Measurements from ENCODE around the gene ACOT7.
"Not testable (repeated sequence)": the region's sequence is repeated elsewhere in the genome, so short reads cannot be mapped to it uniquely, and the experiment has no call there.

ACOT7 gene

GRCh38 chr1:6316240-6317097 is 77.1 kb downstream of the ACOT7 start:
- DNase-seq (ENCODE audit: low read depth): no peak
- TF ChIP-seq, protein P1, sequence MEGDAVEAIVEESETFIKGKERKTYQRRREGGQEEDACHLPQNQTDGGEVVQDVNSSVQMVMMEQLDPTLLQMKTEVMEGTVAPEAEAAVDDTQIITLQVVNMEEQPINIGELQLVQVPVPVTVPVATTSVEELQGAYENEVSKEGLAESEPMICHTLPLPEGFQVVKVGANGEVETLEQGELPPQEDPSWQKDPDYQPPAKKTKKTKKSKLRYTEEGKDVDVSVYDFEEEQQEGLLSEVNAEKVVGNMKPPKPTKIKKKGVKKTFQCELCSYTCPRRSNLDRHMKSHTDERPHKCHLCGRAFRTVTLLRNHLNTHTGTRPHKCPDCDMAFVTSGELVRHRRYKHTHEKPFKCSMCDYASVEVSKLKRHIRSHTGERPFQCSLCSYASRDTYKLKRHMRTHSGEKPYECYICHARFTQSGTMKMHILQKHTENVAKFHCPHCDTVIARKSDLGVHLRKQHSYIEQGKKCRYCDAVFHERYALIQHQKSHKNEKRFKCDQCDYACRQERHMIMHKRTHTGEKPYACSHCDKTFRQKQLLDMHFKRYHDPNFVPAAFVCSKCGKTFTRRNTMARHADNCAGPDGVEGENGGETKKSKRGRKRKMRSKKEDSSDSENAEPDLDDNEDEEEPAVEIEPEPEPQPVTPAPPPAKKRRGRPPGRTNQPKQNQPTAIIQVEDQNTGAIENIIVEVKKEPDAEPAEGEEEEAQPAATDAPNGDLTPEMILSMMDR (conservative IDR thresholded peaks at IDR 0.05; ENCODE audit: low read depth, low read length): no peak
- H3K4me3 ChIP-seq (ENCODE audit: low read depth, low read length): no peak overlapping the region

DNA sequence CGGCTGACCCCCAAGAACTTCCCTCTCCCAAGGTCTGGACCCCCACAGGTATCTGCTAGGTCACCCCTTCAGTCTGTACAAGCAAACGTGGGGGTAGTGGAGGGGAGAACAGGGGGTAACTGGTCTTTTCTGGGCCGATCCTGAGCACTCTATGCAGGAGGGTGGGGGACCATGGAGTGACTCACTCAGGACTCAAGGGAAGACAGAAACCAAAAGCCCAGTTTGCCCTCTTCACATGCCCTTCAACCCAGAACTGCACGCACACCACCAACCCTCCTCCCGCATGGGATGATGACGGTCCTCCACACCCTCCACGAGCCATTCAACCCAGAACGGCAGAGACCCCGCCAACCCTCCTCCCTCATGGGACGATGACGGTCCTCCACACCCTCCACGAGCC is 79.1 kb downstream of the ACOT7 start:
- no peak overlapping the region for H3K4me3 ChIP-seq (ENCODE audit: low read depth, low read length)
- TF ChIP-seq, protein P1 (conservative IDR thresholded peaks at IDR 0.05; ENCODE audit: low read depth, low read length): no peak
- DNase-seq (ENCODE audit: low read depth): no peak

DNA sequence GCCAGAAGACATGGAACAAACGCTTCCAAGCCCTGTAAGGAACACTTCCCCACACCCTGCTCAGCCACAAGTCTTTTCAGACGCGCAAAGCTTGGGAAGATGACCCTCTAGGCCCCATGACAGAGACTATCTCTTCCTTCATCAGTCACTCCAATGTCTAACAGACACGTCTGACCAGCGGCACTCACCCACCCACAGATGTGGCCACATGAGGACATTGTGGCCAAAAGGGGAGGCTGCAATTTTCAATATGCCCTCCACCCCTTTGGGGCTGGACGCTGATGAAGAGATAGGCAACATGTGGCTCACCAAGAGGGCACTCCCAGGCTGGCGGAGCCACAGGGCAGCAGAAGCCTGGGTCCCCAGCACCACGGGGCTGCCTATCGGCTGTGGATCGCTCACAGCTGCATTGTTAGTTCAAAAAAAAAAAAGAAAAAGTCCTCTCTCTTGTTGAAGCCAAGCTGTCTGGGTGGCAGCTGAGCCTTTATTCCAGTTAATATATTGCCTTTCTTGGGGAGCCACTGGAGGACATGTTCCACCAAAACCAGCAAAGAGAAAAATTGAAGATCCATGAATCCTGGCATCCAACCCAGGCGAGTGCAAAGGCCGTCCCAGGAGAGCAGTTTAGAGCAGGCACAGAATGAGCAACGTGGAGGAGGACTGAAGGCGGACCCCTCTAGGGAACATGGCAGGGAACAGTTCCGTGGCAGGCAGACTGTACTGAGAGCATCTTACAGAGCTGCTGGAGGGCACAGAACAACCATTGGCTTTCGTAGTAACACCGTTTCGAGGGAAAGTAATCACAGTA is 80.0 kb downstream of the ACOT7 start:
- no peak for DNase-seq (ENCODE audit: low read depth)
- TF ChIP-seq, protein P1 (conservative IDR thresholded peaks at IDR 0.05; ENCODE audit: low read depth, low read length): no peak
- H3K4me3 ChIP-seq (ENCODE audit: low read depth, low read length): no peak overlapping the region

DNA sequence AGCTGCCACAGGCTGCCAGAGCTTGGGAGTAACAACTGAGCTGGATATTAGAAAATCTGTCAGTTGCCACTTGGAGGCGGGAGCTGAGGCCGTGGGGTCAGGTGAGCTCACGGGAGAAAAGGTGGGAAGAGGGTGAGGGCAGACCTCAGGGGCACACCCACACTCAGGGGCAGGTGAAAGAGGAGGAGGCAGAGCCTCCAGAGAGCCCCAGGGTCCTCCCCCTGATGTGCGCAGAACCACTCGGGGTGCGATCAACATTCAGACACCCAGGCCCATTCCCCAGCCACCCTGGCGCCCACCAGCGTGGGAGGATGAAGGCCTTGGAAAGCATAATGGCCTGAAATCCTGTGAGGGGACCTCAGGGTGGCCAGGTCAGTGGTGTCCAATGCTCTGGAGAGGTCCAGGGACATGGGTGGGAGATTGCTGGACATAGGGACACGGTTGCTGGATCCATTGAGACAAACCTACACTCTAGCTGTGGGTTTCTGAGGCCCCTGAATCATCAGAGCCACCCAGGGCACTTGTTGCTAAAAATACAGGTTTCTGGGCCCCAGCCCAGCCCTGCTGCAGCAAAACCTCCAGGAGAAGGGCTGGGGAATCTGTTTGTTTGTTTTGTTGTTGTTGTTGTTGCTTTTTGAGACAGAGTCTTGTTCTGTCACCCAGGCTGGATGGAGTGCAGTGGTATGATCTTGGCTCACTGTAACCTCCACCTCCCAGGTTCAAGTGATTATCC is 83.3 kb downstream of the ACOT7 start:
- DNase-seq (ENCODE audit: low read depth): no peak
- no peak overlapping the region for H3K4me3 ChIP-seq (ENCODE audit: low read depth, low read length)
- TF ChIP-seq, protein P1 (conservative IDR thresholded peaks at IDR 0.05; ENCODE audit: low read depth, low read length): no peak

DNA sequence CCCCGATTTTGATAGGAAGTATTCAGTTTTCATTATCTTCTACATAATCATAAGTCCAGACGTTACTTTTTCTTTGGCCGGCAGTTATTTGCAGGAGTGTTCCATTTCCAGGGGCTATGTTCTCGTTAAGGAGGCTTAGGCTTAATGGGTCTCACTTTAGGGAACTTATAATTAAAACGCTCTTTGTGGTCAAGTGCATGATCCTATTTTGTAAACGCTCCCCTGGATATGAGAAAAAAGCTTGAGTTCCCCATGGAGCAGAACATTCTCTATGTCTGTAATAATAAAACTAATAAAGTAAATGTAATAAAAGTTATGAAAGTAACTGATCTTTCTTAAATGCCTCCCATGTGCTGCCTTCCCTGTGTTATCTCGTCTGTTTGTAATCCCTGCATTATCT is 84.0 kb downstream of the ACOT7 start:
- TF ChIP-seq, protein P1 (conservative IDR thresholded peaks at IDR 0.05; ENCODE audit: low read depth, low read length): no peak
- DNase-seq (ENCODE audit: low read depth): no peak
- no peak overlapping the region for H3K4me3 ChIP-seq (ENCODE audit: low read depth, low read length)

DNA sequence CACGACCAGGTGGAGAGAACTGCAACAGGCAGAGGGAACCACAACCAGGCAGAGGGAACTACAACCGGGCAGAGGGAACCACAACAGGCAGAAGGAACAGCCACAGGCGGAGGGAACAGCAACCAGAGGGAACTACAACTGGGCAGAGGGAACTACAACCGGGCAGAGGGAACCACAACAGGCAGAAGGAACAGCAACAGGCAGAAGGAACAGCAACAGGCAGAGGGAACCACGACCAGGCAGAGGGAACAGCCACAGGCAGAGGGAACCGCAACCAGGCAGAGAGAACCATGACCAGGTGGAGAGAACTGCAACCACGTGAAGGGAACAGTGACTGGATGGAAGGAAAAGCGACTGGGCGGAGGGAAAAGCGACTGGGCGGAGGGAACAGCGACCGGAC is 85.1 kb downstream of the ACOT7 start:
- no peak for DNase-seq (ENCODE audit: low read depth)
- TF ChIP-seq, protein P1 (conservative IDR thresholded peaks at IDR 0.05; ENCODE audit: low read depth, low read length): no peak
- H3K4me3 ChIP-seq (ENCODE audit: low read depth, low read length): no peak overlapping the region

GRCh38 chr1:6307682-6308081 is 85.9 kb downstream of the ACOT7 start:
- H3K4me3 ChIP-seq (ENCODE audit: low read depth, low read length); DNase-seq (ENCODE audit: low read depth): not testable (repeated sequence)

Data from choroid plexus epithelial cell (primary cell).